Common myeloid progenitor, CD34-positive (primary cell): ENCODE results near the gene DHCR24.

Source experiments
- CTCF ChIA-PET: fragments of 350-600 bp; sonication (Branson Sonifier 250); formaldehyde crosslinking; loops from one replicate; lab custom pipeline; 2021; ENCODE audit warnings: antibody characterized with exemption; lab: Charles Lee
- POLR2A ChIA-PET: fragments of 350-600 bp; sonication (Branson Sonifier 250); formaldehyde crosslinking; loops from one replicate; lab custom pipeline; 2021; ENCODE audit warnings: antibody characterized with exemption; lab: Charles Lee
- DNase-seq, 3 donors: peaks; one replicate each; pipeline versions ENCODE4 v3.0.0 to v3.0.0-alpha.2; 2013
- H3K27ac ChIP-seq, 2 experiments: 1 replicate in 1 of 2; 2 replicates in 1 of 2; pipeline ENCODE4 v1.7.0; 2013; ENCODE audit warnings: inconsistent platforms in 2 of 2, low read length in 2 of 2, mild to moderate bottlenecking in 2 of 2, low read depth in 1 of 2, moderate library complexity in 1 of 2; ENCODE audit not compliant: severe bottlenecking in 2 of 2, insufficient read depth in 1 of 2, poor library complexity in 1 of 2
- H3K27me3 ChIP-seq, 5 experiments: replicated peaks in 2 of 5; 1 replicate in 3 of 5; 2 replicates in 2 of 5; pipeline versions ENCODE4 v1.6.1 to v1.7.0; 2013; ENCODE audit warnings: low read length in 4 of 5, mild to moderate bottlenecking in 2 of 5, moderate library complexity in 2 of 5, inconsistent platforms in 1 of 5; ENCODE audit not compliant: insufficient read depth in 5 of 5, control insufficient read depth in 4 of 5
- H3K36me3 ChIP-seq, 4 experiments: 1 replicate in 2 of 4; 2 replicates in 2 of 4; pipeline versions ENCODE4 v1.6.1 to v1.7.0; 2013; ENCODE audit warnings: low read length in 3 of 4, control low read depth in 1 of 4, mild to moderate bottlenecking in 1 of 4; ENCODE audit not compliant: control insufficient read depth in 4 of 4, insufficient read depth in 4 of 4
- H3K4me1 ChIP-seq, 4 experiments: 1 replicate in 3 of 4; 2 replicates in 1 of 4; pipeline versions ENCODE4 v1.6.1 to v1.7.1; 2013; ENCODE audit warnings: low read length in 3 of 4, mild to moderate bottlenecking in 3 of 4, control low read depth in 1 of 4, inconsistent platforms in 1 of 4, moderate library complexity in 1 of 4; ENCODE audit not compliant: control insufficient read depth in 4 of 4, insufficient read depth in 4 of 4; ENCODE audit errors: control extremely low read depth in 1 of 4
- H3K4me3 ChIP-seq, 7 experiments: 1 replicate in 4 of 7; 2 replicates in 3 of 7; pipeline versions ENCODE4 v1.5.1 to v1.7.0; 2013; ENCODE audit warnings: mild to moderate bottlenecking in 7 of 7, low read length in 6 of 7, moderate library complexity in 6 of 7, inconsistent platforms in 2 of 7, low read depth in 2 of 7, control low read depth in 1 of 7; ENCODE audit not compliant: insufficient read depth in 4 of 7, control insufficient read depth in 1 of 7; ENCODE audit errors: extremely low read depth in 1 of 7
- H3K9me3 ChIP-seq, 5 experiments: 1 replicate in 4 of 5; 2 replicates in 1 of 5; pipeline versions ENCODE4 v1.6.1 to v1.7.1; 2013; ENCODE audit warnings: low read length in 4 of 5, mild to moderate bottlenecking in 2 of 5, inconsistent platforms in 1 of 5, low read depth in 1 of 5, moderate library complexity in 1 of 5; ENCODE audit not compliant: control insufficient read depth in 4 of 5, insufficient read depth in 2 of 5; ENCODE audit errors: control extremely low read depth in 1 of 5
- WGBS: methylation state at CpG from one replicate; pipeline ENCODE4 v1.1.5; 2013; ENCODE audit not compliant: insufficient coverage; 5-methylcytosine and 5-hydroxymethylcytosine counted together

The DHCR24 gene

GRCh38 chr1:54838565-54839180, 48.3 kb downstream of the DHCR24 start:
- POLR2A ChIA-PET = no interaction called here
- no peak for DNase-seq
- 95% methylated on average over 4 of the region's 5 CpGs for WGBS
- Histone ChIP-seq H3K27me3 (no peaks in the 10 kb centered on the region), H3K4me1 (no peaks in the 10 kb centered on the region), H3K9me3 (no peaks in the 10 kb centered on the region), H3K27ac (no peak overlapping the region), H3K4me3 (no peak overlapping the region), H3K36me3 (no peaks in the 10 kb centered on the region)
- CTCF ChIA-PET = no interaction called here

DNA sequence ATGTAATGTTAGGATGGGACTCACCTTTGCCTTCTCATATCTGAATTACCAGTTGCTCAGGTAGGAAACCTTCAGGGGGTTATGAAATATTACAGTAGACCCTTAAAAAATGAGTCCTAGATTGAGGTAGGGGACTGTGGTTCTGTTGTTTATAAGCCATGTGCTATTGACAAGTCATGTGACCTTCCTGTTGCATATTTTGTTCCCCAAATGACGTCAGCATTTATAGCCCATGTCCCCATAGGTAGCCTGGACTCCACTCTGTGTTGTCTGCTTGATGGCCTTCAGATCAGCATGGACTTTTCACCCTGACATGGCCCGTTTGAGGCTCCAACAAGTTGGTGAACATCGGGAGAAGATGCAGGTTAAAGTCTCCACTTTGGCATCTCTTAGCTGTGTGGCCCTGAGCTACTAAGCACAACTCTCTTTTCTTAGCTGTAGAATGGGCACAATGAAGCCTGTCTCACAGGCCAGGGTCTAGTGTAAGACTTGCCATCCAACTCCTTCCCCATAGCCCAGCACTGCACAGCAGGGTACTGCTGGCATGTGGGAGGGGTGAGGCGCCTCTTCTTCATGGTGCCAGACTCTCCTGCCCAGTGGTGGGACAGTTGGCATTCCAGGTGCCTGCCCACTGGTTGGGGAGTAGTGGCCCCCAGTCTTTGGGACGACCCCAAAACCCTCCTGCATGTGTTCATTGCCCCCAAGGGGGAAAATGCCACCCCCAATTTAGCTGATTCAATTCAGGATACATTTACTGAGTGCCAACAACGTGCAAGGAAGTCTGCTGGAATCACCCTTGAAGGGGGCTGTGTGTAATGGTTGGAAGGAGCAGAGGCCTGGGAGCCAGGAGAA, 49.8 kb downstream of the DHCR24 start:
- ChIA-PET CTCF (no interaction called here), POLR2A (interaction anchor here (0.6 kb wide), 1 partner anchor 183 kb away, joined by 3 read pairs; no protein-coding TSS in a partner anchor)
- Histone ChIP-seq H3K27ac (no peak overlapping the region), H3K4me3 (no peak overlapping the region), H3K9me3 (no peaks in the 10 kb centered on the region), H3K4me1 (no peaks in the 10 kb centered on the region), H3K36me3 (no peaks in the 10 kb centered on the region), H3K27me3 (no peaks in the 10 kb centered on the region)
- DNase-seq = no peak
- 75% methylated on average over 4 of the region's 6 CpGs for WGBS

DNA sequence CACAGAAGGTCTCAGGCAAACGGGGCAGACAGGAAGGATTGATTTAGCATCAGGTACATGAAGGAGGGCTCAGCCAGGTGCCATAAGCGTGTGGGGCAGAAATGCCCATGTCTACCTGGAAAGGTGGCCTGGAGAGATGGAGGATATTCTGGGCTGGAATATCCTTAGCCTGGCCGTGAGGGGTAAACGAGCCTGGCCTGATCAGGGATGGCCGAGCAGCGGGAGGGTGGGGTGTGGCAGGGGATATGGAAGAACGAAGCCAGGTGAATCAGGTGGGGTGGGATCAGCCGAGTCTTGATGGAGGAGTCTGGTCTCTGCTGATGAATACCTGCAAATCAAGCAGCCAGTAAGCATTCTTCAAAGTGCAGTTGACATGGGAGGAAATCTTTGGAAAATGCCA, 50.4 kb downstream of the DHCR24 start:
- ChIA-PET POLR2A (no interaction called here), CTCF (no interaction called here)
- WGBS = 96% methylated on average over 8 of the region's 8 CpGs
- no peaks in the 10 kb centered on the region for H3K36me3 ChIP-seq
- DNase-seq = no peak
- H3K27ac ChIP-seq = no peak overlapping the region
- no peaks in the 10 kb centered on the region for H3K27me3 ChIP-seq
- H3K4me1 ChIP-seq = no peaks in the 10 kb centered on the region
- H3K4me3 ChIP-seq = no peak overlapping the region
- H3K9me3 ChIP-seq = peaks cover 0 to 2% (median 0%) of the 10 kb centered on the region in 5 experiments

- Histone ChIP-seq H3K27ac (no peak overlapping the region), H3K36me3 (no peaks in the 10 kb centered on the region), H3K4me3 (no peak overlapping the region), H3K4me1 (no peaks in the 10 kb centered on the region), H3K27me3 (no peaks in the 10 kb centered on the region), H3K9me3 (peaks cover 0 to 3% (median 0%) of the 10 kb centered on the region in 5 experiments)
- ChIA-PET POLR2A (no interaction called here), CTCF (no interaction called here)
- WGBS = 0% methylated on average over 1 of the region's 5 CpGs
- no peak for DNase-seq
Measured at GRCh38 chr1:54835970-54836369, 51.0 kb downstream of the DHCR24 start.

GRCh38 chr1:54835131-54835898, 51.7 kb downstream of the DHCR24 start:
- Histone ChIP-seq H3K4me3 (no peak overlapping the region), H3K36me3 (no peaks in the 10 kb centered on the region), H3K9me3 (peaks cover 0 to 5% (median 0%) of the 10 kb centered on the region in 5 experiments), H3K27me3 (no peaks in the 10 kb centered on the region), H3K4me1 (no peaks in the 10 kb centered on the region), H3K27ac (no peak overlapping the region)
- POLR2A ChIA-PET = no interaction called here
- no peak for DNase-seq
- WGBS = 100% methylated on average over 3 of the region's 6 CpGs
- CTCF ChIA-PET = no interaction called here

DNA sequence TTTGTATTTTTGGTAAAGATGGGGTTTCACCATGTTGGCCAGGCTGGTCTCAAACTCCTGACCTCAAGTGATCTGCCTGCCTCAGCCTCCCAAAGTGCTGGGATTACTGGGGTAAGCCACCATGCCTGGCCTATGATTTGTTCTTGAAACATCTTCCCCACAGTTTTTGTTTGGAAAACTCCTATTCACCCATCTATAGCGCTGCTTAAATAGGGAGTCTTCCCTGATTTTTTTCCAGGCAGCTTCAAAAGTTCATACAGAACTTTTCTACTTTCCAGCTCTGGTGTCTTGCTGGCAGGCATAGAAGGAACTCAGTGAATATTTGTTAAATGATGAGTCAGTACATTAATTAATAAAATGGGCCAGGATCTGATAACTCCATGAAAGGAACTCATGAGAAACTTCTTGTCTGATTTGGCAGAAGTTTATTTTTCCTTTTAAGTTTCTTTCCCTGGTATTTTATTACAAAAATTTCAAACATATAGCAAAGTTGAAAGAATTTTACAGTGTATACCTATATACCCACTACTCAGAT, 52.9 kb downstream of the DHCR24 start:
- H3K4me3 ChIP-seq = no peak overlapping the region
- DNase-seq = no peak
- no peaks in the 10 kb centered on the region for H3K4me1 ChIP-seq
- ChIA-PET POLR2A (no interaction called here), CTCF (interaction anchor here (1.2 kb wide), 1 partner anchor 324 kb away, joined by 3 read pairs; no protein-coding TSS in a partner anchor)
- H3K9me3 ChIP-seq = peaks cover 0 to 5% (median 0%) of the 10 kb centered on the region in 5 experiments
- no peaks in the 10 kb centered on the region for H3K27me3 ChIP-seq
- no peak overlapping the region for H3K27ac ChIP-seq
- no CpG with 5 or more reads among the region's 1 CpG for WGBS
- no peaks in the 10 kb centered on the region for H3K36me3 ChIP-seq
